Tibial artery (tissue), 4 donors: Measurements from ENCODE around the gene CD96.

Source experiments
- DNase-seq, 2 donors: peaks; one replicate each; pipeline ENCODE4 v3.0.0-alpha.2; 2019
- H3K27ac ChIP-seq, 2 donors: fragments of 200-600 bp; sonication (generic) in 1 of 2; 1 replicate in 1 of 2; 2 replicates in 1 of 2; pipeline ENCODE4 v1.5.1; 2018 to 2019; ENCODE audit warnings: mild to moderate bottlenecking in 1 of 2
- H3K27me3 ChIP-seq, 2 donors: fragments of 200-600 bp; sonication (generic) in 1 of 2; one replicate each; pipeline versions ENCODE4 v1.5.1 to v1.6.0; 2016 to 2019
- H3K36me3 ChIP-seq, 3 donors: fragments of 200-600 bp; sonication (generic) in 2 of 3; one replicate each; pipeline ENCODE4 v1.5.1; 2016 to 2019; ENCODE audit warnings: mild to moderate bottlenecking in 2 of 3
- H3K4me1 ChIP-seq, 4 donors: fragments of 200-600 bp; sonication (generic) in 2 of 4; 1 replicate in 3 of 4; 2 replicates in 1 of 4; pipeline ENCODE4 v1.5.1; 2016 to 2019
- H3K4me3 ChIP-seq, 2 donors: fragments of 200-600 bp; sonication (generic) in 1 of 2; 1 replicate in 1 of 2; 2 replicates in 1 of 2; pipeline ENCODE4 v1.5.1; 2018 to 2019; ENCODE audit warnings: mild to moderate bottlenecking in 2 of 2
- H3K9me3 ChIP-seq, 3 donors: fragments of 200-600 bp; sonication (generic) in 1 of 3; one replicate each; pipeline ENCODE4 v1.5.1; 2016 to 2019
- intact Hi-C: fragments of 100-400 bp; cut with DNase I; formaldehyde crosslinking; loops from one replicate; pipeline ENCODE4 v1.15.0; 2023; ENCODE audit warnings: low total_unique reads
- TF ChIP-seq, protein P1 (sequence below), 2 experiments: fragments of 200-600 bp in 1 of 2; fragments of 450-650 bp in 1 of 2; IDR thresholded peaks; one replicate each; pipeline ENCODE4 v1.5.1; 2017 to 2019; ENCODE audit warnings: antibody characterized with exemption in 2 of 2, mild to moderate bottlenecking in 1 of 2, moderate library complexity in 1 of 2

Gene CD96

DNA sequence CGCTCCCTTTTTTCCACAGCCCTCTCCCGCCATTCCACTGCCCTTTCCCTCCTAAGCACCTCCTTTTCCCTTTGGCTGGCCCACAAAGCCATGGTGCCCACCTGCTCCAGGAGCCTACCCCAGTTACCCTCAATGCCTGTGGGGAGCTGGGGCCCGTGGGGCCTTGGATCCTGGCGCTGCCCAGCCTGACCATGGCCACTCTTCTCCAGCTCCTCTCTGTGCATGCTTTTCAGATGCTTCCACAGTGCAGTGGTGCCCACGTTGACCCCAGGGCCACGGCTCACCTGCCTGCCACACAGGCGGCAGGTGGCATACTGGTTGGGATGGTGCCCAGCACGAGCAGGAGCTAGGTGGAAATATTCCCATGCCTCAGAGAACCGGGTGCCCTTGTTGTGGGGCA is 51.7 kb downstream of the CD96 start:
- H3K4me3 ChIP-seq = no peak overlapping the region
- H3K9me3 ChIP-seq = no peaks in the 10 kb centered on the region
- H3K27ac ChIP-seq = no peak overlapping the region
- H3K4me1 ChIP-seq = no peaks in the 10 kb centered on the region
- H3K27me3 ChIP-seq = no peaks in the 10 kb centered on the region
- TF ChIP-seq, protein P1, sequence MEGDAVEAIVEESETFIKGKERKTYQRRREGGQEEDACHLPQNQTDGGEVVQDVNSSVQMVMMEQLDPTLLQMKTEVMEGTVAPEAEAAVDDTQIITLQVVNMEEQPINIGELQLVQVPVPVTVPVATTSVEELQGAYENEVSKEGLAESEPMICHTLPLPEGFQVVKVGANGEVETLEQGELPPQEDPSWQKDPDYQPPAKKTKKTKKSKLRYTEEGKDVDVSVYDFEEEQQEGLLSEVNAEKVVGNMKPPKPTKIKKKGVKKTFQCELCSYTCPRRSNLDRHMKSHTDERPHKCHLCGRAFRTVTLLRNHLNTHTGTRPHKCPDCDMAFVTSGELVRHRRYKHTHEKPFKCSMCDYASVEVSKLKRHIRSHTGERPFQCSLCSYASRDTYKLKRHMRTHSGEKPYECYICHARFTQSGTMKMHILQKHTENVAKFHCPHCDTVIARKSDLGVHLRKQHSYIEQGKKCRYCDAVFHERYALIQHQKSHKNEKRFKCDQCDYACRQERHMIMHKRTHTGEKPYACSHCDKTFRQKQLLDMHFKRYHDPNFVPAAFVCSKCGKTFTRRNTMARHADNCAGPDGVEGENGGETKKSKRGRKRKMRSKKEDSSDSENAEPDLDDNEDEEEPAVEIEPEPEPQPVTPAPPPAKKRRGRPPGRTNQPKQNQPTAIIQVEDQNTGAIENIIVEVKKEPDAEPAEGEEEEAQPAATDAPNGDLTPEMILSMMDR (IDR thresholded peaks at IDR 0.05) = no peak
- DNase-seq = no peak
- intact Hi-C loops = no loop called here
- H3K36me3 ChIP-seq = no peaks in the 10 kb centered on the region

DNA sequence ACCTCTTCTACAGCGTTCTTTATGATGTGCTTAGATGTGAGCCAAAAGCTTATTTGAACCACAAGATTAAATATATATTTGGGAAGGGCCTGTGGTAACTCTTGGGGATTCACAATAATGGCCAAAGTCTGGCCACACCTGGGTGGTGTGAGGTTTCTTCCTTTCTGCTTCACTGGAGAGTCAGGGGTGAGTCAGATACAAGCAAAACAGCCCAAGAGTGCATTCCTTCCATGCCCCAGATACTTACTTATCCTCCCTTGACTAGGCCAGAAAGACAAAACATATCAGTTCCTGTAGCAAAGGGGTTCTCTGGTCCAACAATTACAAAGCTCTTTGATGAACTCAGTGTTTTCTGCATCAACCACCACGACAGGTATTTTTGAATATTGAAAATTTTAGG is 52.2 kb downstream of the CD96 start:
- Histone ChIP-seq H3K27me3 (no peaks in the 10 kb centered on the region), H3K4me1 (no peaks in the 10 kb centered on the region), H3K27ac (no peak overlapping the region), H3K4me3 (no peak overlapping the region), H3K9me3 (no peaks in the 10 kb centered on the region), H3K36me3 (no peaks in the 10 kb centered on the region)
- no peak for DNase-seq
- TF ChIP-seq, protein P1 (IDR thresholded peaks at IDR 0.05) = no peak
- intact Hi-C loops = no loop called here

DNA sequence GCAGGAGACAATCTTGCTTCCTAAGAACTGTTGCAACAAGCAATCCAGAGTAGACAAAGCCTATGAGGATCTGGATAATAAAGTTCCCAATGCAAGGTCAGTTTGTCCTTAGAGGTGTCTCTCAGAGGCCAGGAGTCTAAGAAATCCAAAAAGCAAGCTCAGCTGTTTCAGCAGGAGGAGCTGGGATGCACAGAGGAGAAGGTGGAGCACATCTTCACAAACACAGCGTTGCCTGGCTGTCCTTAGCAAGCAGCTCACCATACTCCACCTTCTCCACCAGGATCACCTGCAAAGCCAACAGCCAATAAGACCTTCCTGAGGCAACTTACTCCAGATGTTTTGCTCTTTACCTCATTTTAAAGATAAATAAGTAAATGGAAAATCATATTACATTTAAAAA is 52.8 kb downstream of the CD96 start:
- H3K4me3 ChIP-seq = no peak overlapping the region

DNA sequence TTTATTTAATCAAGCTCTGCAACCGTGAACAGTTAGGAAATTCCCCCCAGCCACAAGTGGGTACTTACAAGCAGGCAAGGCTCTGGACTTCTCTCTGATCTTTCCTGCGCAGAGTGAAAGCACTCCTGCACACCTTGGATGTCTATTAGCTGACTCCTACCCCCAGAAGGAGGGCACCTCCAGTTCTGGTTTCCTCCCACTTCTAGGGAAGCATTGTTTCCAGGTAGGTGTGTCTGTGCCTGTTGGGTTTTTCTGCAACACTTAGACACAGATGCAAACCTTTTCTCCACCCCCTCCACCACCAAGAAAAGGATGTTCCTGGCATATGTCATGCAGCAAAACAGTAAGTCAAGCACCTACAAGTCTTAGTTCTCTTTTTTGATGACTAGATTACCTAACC is 53.2 kb downstream of the CD96 start, which contains the start of gene ZBED2:
ZBED2 (minus strand) TSS at position 115 of the 400 bp plus-strand sequence. CDS start 1,145 bp downstream, outside the sequence.
- no peak within 1 kb of the TSS for H3K27ac ChIP-seq
- H3K27me3 ChIP-seq = no peaks in the 10 kb centered on the region
- intact Hi-C loops = no loop called here
- H3K4me3 ChIP-seq = no peak within 1 kb of the TSS
- TF ChIP-seq, protein P1 (IDR thresholded peaks at IDR 0.05) = no peak
- DNase-seq = no peak
- H3K4me1 ChIP-seq = no peaks in the 10 kb centered on the region
- H3K9me3 ChIP-seq = no peaks in the 10 kb centered on the region
- no peaks in the 10 kb centered on the region for H3K36me3 ChIP-seq

More for the DNA sequence above, 52.8 kb downstream of the CD96 start:
- Histone ChIP-seq H3K36me3 (no peaks in the 10 kb centered on the region), H3K27me3 (no peaks in the 10 kb centered on the region), H3K27ac (no peak overlapping the region), H3K4me1 (no peaks in the 10 kb centered on the region), H3K9me3 (no peaks in the 10 kb centered on the region)
- no peak for DNase-seq
- TF ChIP-seq, protein P1 (IDR thresholded peaks at IDR 0.05) = no peak
- intact Hi-C loops = no loop called here

- TF ChIP-seq, protein P1 (IDR thresholded peaks at IDR 0.05) = no peak
- Histone ChIP-seq H3K4me1 (no peaks in the 10 kb centered on the region), H3K27ac (no peak overlapping the region), H3K27me3 (no peaks in the 10 kb centered on the region), H3K9me3 (no peaks in the 10 kb centered on the region), H3K4me3 (no peak overlapping the region), H3K36me3 (no peaks in the 10 kb centered on the region)
- no peak for DNase-seq
- intact Hi-C loops = no loop called here
Observed at GRCh38 chr3:111596328-111596727, 54.3 kb downstream of the CD96 start.

GRCh38 chr3:111598139-111598538 is 56.1 kb downstream of the CD96 start:
- DNase-seq = no peak
- Histone ChIP-seq H3K36me3 (no peaks in the 10 kb centered on the region), H3K27ac (no peak overlapping the region), H3K4me3 (no peak overlapping the region), H3K27me3 (no peaks in the 10 kb centered on the region), H3K4me1 (no peaks in the 10 kb centered on the region), H3K9me3 (no peaks in the 10 kb centered on the region)
- TF ChIP-seq, protein P1 (IDR thresholded peaks at IDR 0.05) = no peak
- intact Hi-C loops = no loop called here
